ENCODE measurements around the gene SYTL3.
"Not testable (repeated sequence)": the region's sequence is repeated elsewhere in the genome, so short reads cannot be mapped to it uniquely, and the experiment has no call there.

SYTL3 gene

GRCh38 chr6:158642097-158642601 lies 7.7 kb upstream of the SYTL3 start:
- DNase-seq (ENCODE audit: low read depth): no peak

- no peak for DNase-seq (ENCODE audit: low read depth)
Measured at GRCh38 chr6:158643836-158644230, 6.0 kb upstream of the SYTL3 start.

GRCh38 chr6:158644231-158645063 lies 5.4 kb upstream of the SYTL3 start, which contains the start of gene DYNLT1:
Gene DYNLT1 (minus strand): TSS chr6:158644743. CDS start chr6:158644708, 35 bp downstream.
- peak; percentile 71 for DNase-seq (ENCODE audit: low read depth)

- DNase-seq (ENCODE audit: low read depth): no peak
Measured at GRCh38 chr6:158645064-158646022, 4.5 kb upstream of the SYTL3 start.

- DNase-seq (ENCODE audit: low read depth): no peak
Measured at GRCh38 chr6:158646023-158646910, 3.6 kb upstream of the SYTL3 start.

- no peak for DNase-seq (ENCODE audit: low read depth)
Measured at GRCh38 chr6:158647501-158647900, 2.4 kb upstream of the SYTL3 start.

- DNase-seq (ENCODE audit: low read depth): no peak
Measured at GRCh38 chr6:158648682-158649131, 1.1 kb upstream of the SYTL3 start.

GRCh38 chr6:158651981-158652737 lies 2.3 kb downstream of the SYTL3 start:
- DNase-seq (ENCODE audit: low read depth): not testable (repeated sequence)

- peak; percentile 87 for DNase-seq (ENCODE audit: low read depth)
Measured at GRCh38 chr6:158653577-158654354, 3.9 kb downstream of the SYTL3 start.

GRCh38 chr6:158654498-158654897 lies 4.6 kb downstream of the SYTL3 start:
- DNase-seq (ENCODE audit: low read depth): no peak

- DNase-seq (ENCODE audit: low read depth): no peak
Measured at GRCh38 chr6:158654960-158655489, 5.2 kb downstream of the SYTL3 start.

- DNase-seq (ENCODE audit: low read depth): no peak
Measured at GRCh38 chr6:158655569-158656450, 6.0 kb downstream of the SYTL3 start.

- DNase-seq (ENCODE audit: low read depth): not testable (repeated sequence)
Measured at GRCh38 chr6:158656986-158657385, 7.1 kb downstream of the SYTL3 start.

GRCh38 chr6:158660333-158660754 lies 10.5 kb downstream of the SYTL3 start:
- DNase-seq (ENCODE audit: low read depth): no peak

GRCh38 chr6:158661156-158661685 lies 11.4 kb downstream of the SYTL3 start:
- no peak for DNase-seq (ENCODE audit: low read depth)

- DNase-seq (ENCODE audit: low read depth): no peak
Measured at GRCh38 chr6:158662607-158662953, 12.7 kb downstream of the SYTL3 start.

- DNase-seq (ENCODE audit: low read depth): no peak
Measured at GRCh38 chr6:158662954-158663624, 13.2 kb downstream of the SYTL3 start.
